IPS DF 4.7 (cell line): Measurements from ENCODE around the gene S1PR4.
A peak's percentile ranks its signal among the peaks of the same experiment; 100 is the strongest.
"Not testable (repeated sequence)": the region's sequence is repeated elsewhere in the genome, so short reads cannot be mapped to it uniquely, and the experiment has no call there.

ENCODE experiments used
- DNase-seq: peaks from one replicate; pipeline ENCODE4 v3.0.0-alpha.2; 2013; ENCODE audit warnings: low spot score; ENCODE audit errors: extremely low read depth

The S1PR4 gene

DNA sequence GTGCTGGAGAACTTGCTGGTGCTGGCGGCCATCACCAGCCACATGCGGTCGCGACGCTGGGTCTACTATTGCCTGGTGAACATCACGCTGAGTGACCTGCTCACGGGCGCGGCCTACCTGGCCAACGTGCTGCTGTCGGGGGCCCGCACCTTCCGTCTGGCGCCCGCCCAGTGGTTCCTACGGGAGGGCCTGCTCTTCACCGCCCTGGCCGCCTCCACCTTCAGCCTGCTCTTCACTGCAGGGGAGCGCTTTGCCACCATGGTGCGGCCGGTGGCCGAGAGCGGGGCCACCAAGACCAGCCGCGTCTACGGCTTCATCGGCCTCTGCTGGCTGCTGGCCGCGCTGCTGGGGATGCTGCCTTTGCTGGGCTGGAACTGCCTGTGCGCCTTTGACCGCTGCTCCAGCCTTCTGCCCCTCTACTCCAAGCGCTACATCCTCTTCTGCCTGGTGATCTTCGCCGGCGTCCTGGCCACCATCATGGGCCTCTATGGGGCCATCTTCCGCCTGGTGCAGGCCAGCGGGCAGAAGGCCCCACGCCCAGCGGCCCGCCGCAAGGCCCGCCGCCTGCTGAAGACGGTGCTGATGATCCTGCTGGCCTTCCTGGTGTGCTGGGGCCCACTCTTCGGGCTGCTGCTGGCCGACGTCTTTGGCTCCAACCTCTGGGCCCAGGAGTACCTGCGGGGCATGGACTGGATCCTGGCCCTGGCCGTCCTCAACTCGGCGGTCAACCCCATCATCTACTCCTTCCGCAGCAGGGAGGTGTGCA is 587 bp downstream of the S1PR4 start:
- DNase-seq, result no peak

DNA sequence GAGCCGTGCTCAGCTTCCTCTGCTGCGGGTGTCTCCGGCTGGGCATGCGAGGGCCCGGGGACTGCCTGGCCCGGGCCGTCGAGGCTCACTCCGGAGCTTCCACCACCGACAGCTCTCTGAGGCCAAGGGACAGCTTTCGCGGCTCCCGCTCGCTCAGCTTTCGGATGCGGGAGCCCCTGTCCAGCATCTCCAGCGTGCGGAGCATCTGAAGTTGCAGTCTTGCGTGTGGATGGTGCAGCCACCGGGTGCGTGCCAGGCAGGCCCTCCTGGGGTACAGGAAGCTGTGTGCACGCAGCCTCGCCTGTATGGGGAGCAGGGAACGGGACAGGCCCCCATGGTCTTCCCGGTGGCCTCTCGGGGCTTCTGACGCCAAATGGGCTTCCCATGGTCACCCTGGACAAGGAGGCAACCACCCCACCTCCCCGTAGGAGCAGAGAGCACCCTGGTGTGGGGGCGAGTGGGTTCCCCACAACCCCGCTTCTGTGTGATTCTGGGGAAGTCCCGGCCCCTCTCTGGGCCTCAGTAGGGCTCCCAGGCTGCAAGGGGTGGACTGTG is 1.2 kb downstream of the S1PR4 start:
- no peak for DNase-seq

DNA sequence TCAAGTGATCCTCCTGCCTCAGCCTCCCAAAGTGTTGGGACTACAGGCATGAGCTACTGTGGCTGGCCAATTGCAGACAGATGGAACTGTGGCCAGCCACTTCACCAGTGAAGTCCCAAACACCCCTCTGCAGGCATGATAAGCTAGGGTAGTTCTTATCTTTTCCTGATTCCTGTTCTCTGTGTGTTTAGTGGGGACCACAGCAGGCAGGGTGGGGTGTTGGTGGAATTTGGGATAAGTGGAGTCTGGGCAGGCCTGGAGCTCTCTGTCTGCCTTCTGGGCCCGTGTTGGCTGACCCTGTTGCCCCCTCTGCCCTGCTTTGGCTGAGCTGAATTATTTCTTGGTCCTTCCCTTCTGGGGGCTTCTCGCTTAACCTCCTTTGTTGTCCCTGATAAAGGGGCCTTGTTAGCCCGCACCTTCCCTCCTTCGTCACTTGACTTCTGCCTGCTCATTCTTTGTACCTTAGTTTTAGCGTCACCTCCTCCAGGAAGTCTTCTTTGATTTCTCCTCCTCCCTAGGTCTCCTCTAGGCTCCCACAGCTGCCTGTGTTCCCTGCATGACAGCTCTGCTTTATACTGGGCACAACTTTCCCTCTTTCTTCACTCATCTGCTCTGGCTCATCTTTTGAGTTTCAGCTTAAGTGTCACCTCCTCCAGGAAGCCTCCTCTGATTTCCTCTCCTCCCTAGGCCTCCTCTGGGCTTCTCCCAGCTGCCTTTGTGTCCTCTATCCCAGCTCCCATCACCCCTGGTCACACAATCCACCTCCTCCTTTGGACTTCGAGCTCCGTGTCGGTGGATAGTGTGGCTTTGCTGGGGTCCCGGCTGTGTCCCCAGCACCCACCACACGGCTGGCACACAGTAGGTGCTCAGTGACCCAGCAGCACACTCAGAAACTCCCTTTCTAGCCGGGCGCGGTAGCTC is 5.4 kb downstream of the S1PR4 start:
- DNase-seq, result no peak

DNA sequence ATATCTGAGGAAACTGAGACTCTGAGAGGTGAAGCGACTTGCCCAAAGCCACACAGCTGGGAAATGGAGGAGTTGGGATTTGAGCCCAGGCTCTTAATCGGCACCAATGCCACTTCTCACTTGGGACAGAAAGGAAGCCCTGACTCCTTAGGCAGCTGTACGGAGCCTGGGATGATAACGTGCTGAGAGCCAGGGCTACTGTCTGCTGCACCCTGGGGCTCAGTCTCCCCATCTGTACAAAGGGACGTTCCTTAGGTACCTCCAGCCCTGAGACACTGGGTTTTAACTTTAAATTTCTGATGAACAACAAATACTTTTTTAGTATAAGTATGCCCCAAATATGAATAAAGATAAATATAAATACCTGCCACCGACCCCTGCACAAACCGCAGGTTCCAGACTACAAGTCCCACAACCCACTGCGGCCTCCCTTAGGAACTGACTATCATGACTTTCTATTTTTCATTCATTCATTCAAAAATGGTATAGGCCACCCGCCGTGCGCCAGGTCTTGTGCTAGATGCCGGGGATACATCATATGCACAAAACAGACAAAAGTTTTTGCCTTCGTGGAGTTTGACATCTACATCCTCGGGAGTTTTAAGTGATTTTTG is 6.4 kb downstream of the S1PR4 start:
- no peak for DNase-seq

DNA sequence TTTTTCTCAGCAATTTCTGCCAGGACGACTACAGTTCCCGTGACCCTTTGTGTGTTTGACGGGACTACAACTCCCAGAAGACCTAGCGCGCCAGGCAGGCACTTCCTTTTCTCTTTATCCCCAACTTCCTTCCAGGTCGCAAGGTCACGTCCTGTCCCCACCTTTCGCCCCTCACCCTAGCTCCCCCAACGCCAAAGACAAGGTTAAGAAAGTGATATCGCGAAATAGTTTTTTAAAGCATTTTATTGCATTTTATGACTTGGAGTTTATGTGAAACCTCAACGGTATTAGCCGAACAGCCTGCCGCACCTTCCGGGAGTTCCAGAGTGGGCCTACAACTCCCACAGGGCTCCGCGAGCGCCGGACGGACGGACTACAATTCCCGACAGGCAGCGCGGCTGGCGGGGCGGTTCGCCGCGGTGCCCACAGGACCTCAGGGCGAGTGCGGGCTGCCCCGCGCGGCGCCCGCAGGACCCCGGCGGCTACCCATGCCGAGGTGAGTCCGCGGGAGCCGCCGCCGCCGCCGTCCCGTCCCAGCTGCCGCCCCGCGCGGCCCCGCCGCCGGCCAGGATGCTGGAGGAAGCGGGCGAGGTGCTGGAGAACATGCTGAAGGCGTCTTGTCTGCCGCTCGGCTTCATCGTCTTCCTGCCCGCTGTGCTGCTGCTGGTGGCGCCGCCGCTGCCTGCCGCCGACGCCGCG is 7.0 kb downstream of the S1PR4 start, which contains the start of gene NCLN:
Gene NCLN, plus strand, starts transcription at position 470 of the 699 bp plus-strand sequence. Its CDS starts 101 bp downstream, at position 571.
- peak; percentile 79 for DNase-seq

- DNase-seq, result no peak
Observed at GRCh38 chr19:3186160-3186688, 7.7 kb downstream of the S1PR4 start.

DNA sequence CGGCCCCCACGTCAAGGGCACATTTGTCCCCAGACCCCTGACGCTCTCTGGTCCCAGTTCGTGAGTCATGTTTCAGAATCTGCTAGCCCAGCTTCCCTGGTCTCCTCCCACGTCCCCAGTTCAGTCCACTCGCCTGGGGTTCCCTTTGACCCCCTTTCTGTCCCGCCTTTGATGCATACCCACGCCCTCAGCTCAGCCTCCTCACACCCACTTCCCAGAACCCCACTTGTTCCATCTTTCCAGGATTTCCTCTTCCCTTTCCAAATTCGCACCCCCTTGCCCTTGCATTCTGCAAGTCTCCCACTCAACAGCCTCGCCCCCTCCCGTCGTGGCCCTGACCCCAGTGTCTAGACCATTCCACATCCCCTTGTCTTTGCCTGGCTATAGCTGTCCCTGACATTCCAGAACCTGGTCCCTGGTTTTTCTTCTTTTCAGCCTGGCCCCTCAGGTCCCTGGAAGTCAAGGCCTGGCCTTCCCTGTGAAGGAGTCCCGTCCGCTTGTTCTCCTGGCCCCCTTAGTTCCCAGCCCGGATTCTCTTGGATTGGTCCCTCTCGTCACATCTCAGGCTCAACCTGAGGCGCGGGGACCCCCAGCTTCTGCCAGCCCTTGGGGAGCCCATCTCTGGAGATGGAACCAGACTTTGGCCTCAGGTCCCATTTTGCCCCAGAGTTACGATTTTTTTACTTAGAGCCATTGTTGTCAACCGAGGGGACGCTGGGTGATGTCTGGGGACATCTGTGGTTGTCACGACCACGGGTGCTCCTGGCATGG is 8.5 kb downstream of the S1PR4 start:
- no peak for DNase-seq

DNA sequence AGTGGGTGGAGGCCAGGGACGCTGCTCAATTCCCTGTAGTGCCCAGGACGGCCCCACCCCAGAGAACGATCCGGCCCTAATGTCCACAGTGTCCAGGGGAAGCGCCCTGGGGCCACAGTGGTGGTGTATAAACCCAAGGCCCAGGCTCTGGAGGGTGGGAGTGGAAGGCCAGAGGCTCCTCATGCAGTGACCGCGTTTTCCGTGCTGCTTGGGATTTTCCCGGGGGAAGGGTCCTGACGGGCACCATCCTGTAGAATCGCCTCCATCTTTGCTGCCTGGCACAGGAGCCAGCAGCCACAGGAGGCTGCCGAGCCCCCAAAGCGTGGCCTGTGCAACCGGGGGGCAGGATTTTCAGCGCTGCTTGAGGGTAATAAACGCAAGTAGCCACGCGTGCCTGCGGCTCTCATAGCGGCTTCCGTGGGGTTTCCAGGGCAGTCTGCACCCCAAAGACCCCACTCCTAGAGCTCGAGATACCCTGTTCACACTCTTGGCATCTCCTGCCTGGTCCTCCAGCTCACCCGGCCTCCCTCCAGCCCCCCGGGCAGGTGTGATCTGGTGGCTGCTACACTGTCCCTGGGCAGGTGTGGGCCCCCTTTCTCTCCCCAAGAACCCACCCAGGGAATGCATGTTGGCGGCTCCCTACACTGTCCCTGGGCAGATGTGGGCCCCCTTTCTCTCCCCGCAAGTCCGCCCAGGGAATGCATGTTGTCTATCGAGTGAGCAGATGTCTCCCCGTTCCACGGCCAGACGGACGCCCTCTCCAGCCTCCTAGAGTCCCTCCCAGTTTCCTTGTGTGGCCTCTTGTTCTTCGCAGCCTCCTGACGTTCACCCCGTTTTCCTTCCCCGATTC is 9.3 kb downstream of the S1PR4 start:
- DNase-seq, result no peak

- DNase-seq, result no peak
Observed at GRCh38 chr19:3188627-3189596, 10.3 kb downstream of the S1PR4 start.

DNA sequence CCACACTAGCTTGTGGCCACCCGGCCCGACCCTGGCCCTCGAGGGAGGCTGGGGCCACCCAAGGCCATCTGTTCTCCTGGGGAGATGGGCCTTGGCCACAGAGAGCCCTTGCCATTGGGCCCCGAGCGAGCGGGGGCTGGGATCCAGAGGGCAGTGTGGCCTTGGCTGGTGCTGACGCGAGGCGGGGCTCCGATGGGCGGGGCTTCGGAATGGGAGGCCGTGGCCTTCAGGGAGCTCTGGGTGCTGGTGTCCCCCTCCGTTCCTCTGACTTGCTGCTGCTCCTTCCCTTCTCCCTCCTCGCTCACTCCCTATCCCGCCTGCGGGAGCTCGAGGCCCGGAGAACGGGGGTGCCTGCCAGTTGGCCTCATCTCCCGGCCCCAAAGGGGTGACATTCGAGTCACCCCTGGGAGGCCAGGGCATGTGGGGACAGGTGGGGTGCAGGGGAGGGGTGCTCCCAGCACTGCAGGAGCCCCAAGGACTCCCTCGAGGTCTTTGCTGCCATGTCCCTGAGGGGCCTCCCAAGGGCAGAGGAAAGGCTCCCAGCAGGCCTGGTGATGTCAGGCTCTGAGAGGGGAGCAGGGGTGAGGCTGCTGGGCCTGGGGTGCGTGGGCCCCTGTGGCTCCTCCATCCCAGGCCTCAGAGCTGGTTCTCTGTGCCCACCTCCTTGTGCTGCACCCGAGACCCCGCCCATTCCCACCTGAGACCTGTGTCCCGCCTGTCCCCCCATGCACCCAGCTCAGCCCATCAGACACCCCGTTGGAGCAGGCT is 11.3 kb downstream of the S1PR4 start:
- DNase-seq, result no peak

GRCh38 chr19:3190470-3190770 is 11.9 kb downstream of the S1PR4 start:
- DNase-seq, result no peak

DNA sequence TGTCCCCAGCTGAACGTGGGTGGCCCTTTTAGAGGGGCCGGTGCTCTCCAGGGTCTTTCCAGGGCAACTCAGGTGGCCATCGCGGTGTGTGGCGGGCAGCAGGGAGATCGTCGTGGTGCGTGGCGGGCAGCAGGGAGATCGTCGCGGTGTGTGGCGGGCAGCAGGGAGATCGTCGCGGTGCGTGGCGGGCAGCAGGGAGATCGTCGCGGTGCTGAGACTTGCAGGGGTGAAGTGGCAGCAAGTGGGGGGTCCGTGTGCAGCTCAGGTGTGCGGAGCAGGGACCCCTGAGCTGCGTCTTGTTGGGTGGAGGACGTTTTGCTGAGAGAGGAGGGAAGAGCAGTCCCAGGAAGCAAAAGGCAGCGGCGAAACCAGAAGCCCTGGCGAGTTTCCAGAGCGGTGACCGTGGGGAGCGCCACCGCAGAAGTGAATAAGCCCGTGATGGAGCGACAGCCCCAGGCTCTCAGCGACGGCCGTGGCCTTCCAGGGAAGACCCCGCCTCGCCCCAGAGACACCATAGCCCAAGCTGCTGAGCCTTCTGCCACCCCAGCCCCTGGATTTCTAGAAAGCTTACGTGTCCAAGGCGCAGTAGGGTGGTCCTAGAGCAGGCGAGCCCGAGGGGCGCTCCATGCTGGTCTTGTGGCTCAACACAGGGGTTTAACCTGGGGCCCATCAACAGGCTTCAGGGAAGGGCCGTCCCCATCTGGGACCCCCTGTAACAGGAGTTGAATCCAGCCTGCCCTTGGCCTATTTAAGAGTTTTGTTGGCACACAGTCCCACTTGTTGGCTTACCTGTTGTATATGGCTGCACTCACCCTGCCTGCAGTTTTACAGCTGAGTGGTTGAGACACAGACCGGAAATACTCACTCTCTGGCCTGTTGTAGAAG is 12.6 kb downstream of the S1PR4 start:
- no peak for DNase-seq

DNA sequence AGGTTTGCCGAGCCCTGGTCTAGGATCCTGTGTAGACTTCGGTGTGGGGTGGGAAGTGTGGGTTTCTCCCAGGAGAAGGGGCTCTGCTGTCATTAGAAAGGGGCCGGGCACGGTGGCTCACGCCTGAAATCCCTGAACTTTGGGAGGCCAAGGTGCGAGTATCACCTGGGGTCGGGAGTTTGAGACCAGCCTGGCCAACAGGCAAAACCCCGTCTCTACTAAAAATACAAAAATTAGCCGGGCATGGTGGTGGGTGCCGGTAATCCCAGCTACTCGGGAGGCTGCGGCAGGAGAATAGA is 13.2 kb downstream of the S1PR4 start:
- DNase-seq, result not testable (repeated sequence)

GRCh38 chr19:3192228-3192635 is 13.7 kb downstream of the S1PR4 start:
- no peak for DNase-seq

GRCh38 chr19:3192684-3193083 is 14.1 kb downstream of the S1PR4 start:
- DNase-seq, result no peak

- DNase-seq, result no peak
Observed at GRCh38 chr19:3193256-3194105, 14.9 kb downstream of the S1PR4 start.
